ENCODE results near the gene CYS1.
"Not testable (repeated sequence)": the region's sequence is repeated elsewhere in the genome, so short reads cannot be mapped to it uniquely, and the experiment has no call there.

The CYS1 gene

DNA sequence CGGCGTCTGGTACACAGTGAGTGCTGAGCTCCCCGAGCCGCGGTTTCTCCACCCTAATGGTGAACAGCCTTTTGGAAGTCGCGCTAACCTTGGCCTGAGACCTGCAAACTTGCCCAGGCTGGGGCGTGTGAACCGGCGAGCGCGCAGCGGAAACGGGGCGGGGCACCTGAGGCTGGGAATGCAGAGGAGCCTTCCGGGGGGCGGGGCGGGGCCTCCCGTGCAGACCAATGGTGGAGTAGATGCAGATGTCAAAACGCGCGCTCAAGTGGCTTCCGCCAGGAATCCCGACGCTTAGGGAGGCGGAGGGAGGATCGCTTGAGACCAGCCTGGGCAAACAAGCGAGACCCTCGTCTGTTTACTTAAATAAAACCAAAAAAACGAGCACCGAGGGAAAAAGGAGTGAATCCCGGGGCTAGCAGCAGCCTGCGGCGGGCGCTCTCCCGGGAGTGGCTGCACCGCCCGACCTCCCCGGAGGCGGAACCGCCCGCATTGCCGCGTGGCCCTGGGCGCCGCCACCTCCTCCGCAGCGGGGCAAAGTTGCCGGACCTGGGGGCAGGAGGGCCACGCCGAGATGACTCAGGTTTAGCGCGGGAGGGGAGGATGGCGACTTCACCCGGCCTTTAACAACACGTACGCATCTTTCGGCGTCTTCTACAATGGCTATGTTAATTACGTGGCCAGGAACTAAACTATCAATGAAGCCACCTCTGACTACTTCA, 40.1 kb upstream of the CYS1 start:
- DNase-seq (ENCODE audit: low read depth, low spot score) = peak; percentile 96

GRCh38 chr2:10119601-10120157, 39.5 kb upstream of the CYS1 start:
- Histone ChIP-seq H3K27ac (ENCODE audit: low read length) (no peak overlapping the region), H3K4me3 (ENCODE audit: low read length) (no peak overlapping the region), H3K27me3 (ENCODE audit: control insufficient read depth, insufficient read depth, low read length) (no peaks in the 10 kb centered on the region), H3K36me3 (ENCODE audit: control insufficient read depth, insufficient read depth, low read length) (no peaks in the 10 kb centered on the region), H3K4me1 (ENCODE audit: control insufficient read depth, insufficient read depth, low read length) (no peaks in the 10 kb centered on the region; the same call in 1 of the 2 replicates), H3K9me3 (ENCODE audit: control insufficient read depth, insufficient read depth, low read length) (no peaks in the 10 kb centered on the region)
- WGBS (ENCODE audit: insufficient coverage, insufficient read length) = no CpG with 5 or more reads among the region's 14 CpGs
- DNase-seq (ENCODE audit: low read depth, low spot score) = no peak

More for the DNA sequence above, 40.1 kb upstream of the CYS1 start:
- no peaks in the 10 kb centered on the region for H3K9me3 ChIP-seq (ENCODE audit: control insufficient read depth, insufficient read depth, low read length)
- H3K4me1 ChIP-seq (ENCODE audit: control insufficient read depth, insufficient read depth, low read length) = no peaks in the 10 kb centered on the region; the same call in 1 of the 2 replicates
- peak overlapping the region; percentile 33; the same call in 1 of the 2 replicates for H3K4me3 ChIP-seq (ENCODE audit: low read length)
- no peaks in the 10 kb centered on the region for H3K27me3 ChIP-seq (ENCODE audit: control insufficient read depth, insufficient read depth, low read length)
- no CpG with 5 or more reads among the region's 60 CpGs for WGBS (ENCODE audit: insufficient coverage, insufficient read length)
- peaks cover 3% of the 10 kb centered on the region; the same call in 1 of the 2 replicates for H3K36me3 ChIP-seq (ENCODE audit: control insufficient read depth, insufficient read depth, low read length)
- no peak overlapping the region for H3K27ac ChIP-seq (ENCODE audit: low read length)

GRCh38 chr2:10119027-10119325, 38.8 kb upstream of the CYS1 start:
- Histone ChIP-seq H3K36me3 (ENCODE audit: control insufficient read depth, insufficient read depth, low read length) (no peaks in the 10 kb centered on the region), H3K4me1 (ENCODE audit: control insufficient read depth, insufficient read depth, low read length) (no peaks in the 10 kb centered on the region; the same call in 1 of the 2 replicates), H3K27me3 (ENCODE audit: control insufficient read depth, insufficient read depth, low read length) (no peaks in the 10 kb centered on the region), H3K9me3 (ENCODE audit: control insufficient read depth, insufficient read depth, low read length) (no peaks in the 10 kb centered on the region), H3K27ac (ENCODE audit: low read length) (no peak overlapping the region), H3K4me3 (ENCODE audit: low read length) (no peak overlapping the region)
- no CpG with 5 or more reads among the region's 3 CpGs for WGBS (ENCODE audit: insufficient coverage, insufficient read length)
- no peak for DNase-seq (ENCODE audit: low read depth, low spot score)

DNA sequence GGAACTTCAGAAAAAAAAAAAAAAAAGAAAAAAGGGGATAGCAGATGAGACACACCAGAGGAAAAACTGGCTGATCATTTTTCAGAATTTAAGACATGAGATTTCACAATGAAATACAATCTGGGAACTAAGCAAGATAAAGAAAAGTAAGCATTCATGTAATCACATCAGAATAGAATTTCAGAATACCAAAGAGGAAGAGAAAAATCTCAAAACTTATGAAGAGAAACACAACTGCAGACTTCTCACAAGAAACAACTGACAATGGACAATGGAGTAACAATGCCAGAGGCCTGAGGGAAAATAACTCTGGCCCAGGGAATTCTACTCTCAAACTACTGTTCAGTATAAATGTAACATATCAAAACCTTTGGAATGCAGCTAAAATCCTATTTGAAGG, 29.1 kb upstream of the CYS1 start:
- Histone ChIP-seq H3K36me3 (ENCODE audit: control insufficient read depth, insufficient read depth, low read length) (no peaks in the 10 kb centered on the region), H3K4me3 (ENCODE audit: low read length) (no peak overlapping the region), H3K4me1 (ENCODE audit: control insufficient read depth, insufficient read depth, low read length) (no peaks in the 10 kb centered on the region), H3K27ac (ENCODE audit: low read length) (no peak overlapping the region), H3K27me3 (ENCODE audit: control insufficient read depth, insufficient read depth, low read length) (no peaks in the 10 kb centered on the region), H3K9me3 (ENCODE audit: control insufficient read depth, insufficient read depth, low read length) (no peaks in the 10 kb centered on the region)
- DNase-seq (ENCODE audit: low read depth, low spot score) = no peak

DNA sequence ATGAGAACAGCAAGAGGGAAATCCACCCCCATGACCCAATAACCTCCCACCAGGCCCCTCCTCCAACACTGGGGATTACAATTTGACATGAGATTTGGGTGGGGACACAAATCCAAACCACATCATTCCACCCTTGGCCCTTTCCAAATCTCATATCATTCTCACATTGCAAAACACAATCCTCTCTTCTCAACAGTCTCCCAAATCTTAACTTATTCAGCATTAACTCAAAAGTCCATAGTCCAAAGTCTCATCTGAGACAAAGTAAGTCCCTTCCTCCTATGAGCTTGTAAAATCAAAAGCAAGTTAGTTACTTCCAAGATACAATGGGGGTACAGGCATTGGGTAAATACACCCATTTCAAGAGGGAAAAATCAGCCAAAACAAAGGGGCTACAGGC, 24.7 kb upstream of the CYS1 start:
- not testable (repeated sequence) for H3K4me1 ChIP-seq (ENCODE audit: control insufficient read depth, insufficient read depth, low read length); DNase-seq (ENCODE audit: low read depth, low spot score); H3K27me3 ChIP-seq (ENCODE audit: control insufficient read depth, insufficient read depth, low read length); H3K27ac ChIP-seq (ENCODE audit: low read length); H3K4me3 ChIP-seq (ENCODE audit: low read length); H3K36me3 ChIP-seq (ENCODE audit: control insufficient read depth, insufficient read depth, low read length); H3K9me3 ChIP-seq (ENCODE audit: control insufficient read depth, insufficient read depth, low read length)

DNA sequence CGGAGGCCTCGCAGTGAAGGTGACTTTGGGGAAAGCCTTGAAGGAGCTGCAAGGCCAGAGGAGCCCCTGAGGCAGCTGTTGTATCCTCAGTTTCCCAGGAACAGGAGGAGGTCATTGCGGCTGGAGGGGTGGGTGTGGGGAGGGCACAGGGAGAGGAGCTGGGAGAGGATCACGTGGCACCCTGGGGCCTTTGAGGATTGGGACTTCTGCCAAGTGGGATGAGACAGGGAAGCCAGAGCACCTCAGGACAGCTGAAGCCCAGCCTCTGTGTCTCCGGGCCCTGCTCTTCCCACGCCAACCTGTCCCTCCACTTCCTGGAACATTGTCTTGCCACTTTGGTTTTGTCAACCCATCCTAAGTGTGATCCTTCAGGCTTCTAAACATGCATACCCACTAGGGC, 23.0 kb upstream of the CYS1 start:
- Histone ChIP-seq H3K9me3 (ENCODE audit: control insufficient read depth, insufficient read depth, low read length) (no peaks in the 10 kb centered on the region; the same call in 1 of the 2 replicates), H3K27ac (ENCODE audit: low read length) (no peak overlapping the region), H3K27me3 (ENCODE audit: control insufficient read depth, insufficient read depth, low read length) (no peaks in the 10 kb centered on the region), H3K4me3 (ENCODE audit: low read length) (no peak overlapping the region), H3K36me3 (ENCODE audit: control insufficient read depth, insufficient read depth, low read length) (no peaks in the 10 kb centered on the region), H3K4me1 (ENCODE audit: control insufficient read depth, insufficient read depth, low read length) (no peaks in the 10 kb centered on the region)
- WGBS (ENCODE audit: insufficient coverage, insufficient read length) = no CpG with 5 or more reads among the region's 6 CpGs
- no peak for DNase-seq (ENCODE audit: low read depth, low spot score)

- no peak for DNase-seq (ENCODE audit: low read depth, low spot score)
- no peaks in the 10 kb centered on the region for H3K27me3 ChIP-seq (ENCODE audit: control insufficient read depth, insufficient read depth, low read length)
- H3K4me3 ChIP-seq (ENCODE audit: low read length) = no peak overlapping the region
- peaks cover 2% of the 10 kb centered on the region; the same call in 1 of the 2 replicates for H3K4me1 ChIP-seq (ENCODE audit: control insufficient read depth, insufficient read depth, low read length)
- H3K36me3 ChIP-seq (ENCODE audit: control insufficient read depth, insufficient read depth, low read length) = no peaks in the 10 kb centered on the region
- WGBS (ENCODE audit: insufficient coverage, insufficient read length) = no CpG with 5 or more reads among the region's 7 CpGs
- H3K9me3 ChIP-seq (ENCODE audit: control insufficient read depth, insufficient read depth, low read length) = no peaks in the 10 kb centered on the region; the same call in 1 of the 2 replicates
- H3K27ac ChIP-seq (ENCODE audit: low read length) = no peak overlapping the region
These were observed 21.3 kb upstream of the CYS1 start for GRCh38 chr2:10101491-10101890.

- no peaks in the 10 kb centered on the region; the same call in 1 of the 2 replicates for H3K9me3 ChIP-seq (ENCODE audit: control insufficient read depth, insufficient read depth, low read length)
- H3K27ac ChIP-seq (ENCODE audit: low read length) = no peak overlapping the region
- WGBS (ENCODE audit: insufficient coverage, insufficient read length) = no CpG with 5 or more reads among the region's 16 CpGs
- H3K4me3 ChIP-seq (ENCODE audit: low read length) = no peak overlapping the region
- DNase-seq (ENCODE audit: low read depth, low spot score) = no peak
- no peaks in the 10 kb centered on the region for H3K36me3 ChIP-seq (ENCODE audit: control insufficient read depth, insufficient read depth, low read length)
- H3K4me1 ChIP-seq (ENCODE audit: control insufficient read depth, insufficient read depth, low read length) = peaks cover 2% of the 10 kb centered on the region; the same call in 1 of the 2 replicates
- H3K27me3 ChIP-seq (ENCODE audit: control insufficient read depth, insufficient read depth, low read length) = no peaks in the 10 kb centered on the region
These were observed 17.3 kb upstream of the CYS1 start for GRCh38 chr2:10097352-10098148.

DNA sequence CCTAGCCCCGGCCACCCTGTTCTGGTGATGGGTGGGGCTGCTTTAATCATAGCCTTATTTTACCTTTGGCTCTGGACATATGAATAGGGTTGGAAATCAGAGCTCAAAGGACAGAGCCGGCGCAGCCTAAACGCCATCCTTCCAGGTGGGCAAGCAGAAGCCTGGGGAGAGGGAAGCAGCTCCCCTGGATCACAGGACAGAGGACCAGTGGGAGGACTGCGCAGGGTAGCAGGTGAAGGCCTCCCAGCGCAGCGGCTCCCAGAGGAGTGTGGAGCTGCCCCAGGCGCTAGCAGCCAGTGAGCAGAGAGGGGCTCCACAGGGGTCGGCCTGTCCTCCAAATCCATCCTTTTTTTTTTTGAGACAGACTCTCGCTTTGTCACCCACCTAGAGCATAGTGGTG, 16.4 kb upstream of the CYS1 start:
- Histone ChIP-seq H3K36me3 (ENCODE audit: control insufficient read depth, insufficient read depth, low read length) (no peaks in the 10 kb centered on the region), H3K4me1 (ENCODE audit: control insufficient read depth, insufficient read depth, low read length) (peaks cover 2% of the 10 kb centered on the region; the same call in 1 of the 2 replicates), H3K9me3 (ENCODE audit: control insufficient read depth, insufficient read depth, low read length) (no peaks in the 10 kb centered on the region; the same call in 1 of the 2 replicates), H3K27me3 (ENCODE audit: control insufficient read depth, insufficient read depth, low read length) (no peaks in the 10 kb centered on the region), H3K27ac (ENCODE audit: low read length) (no peak overlapping the region), H3K4me3 (ENCODE audit: low read length) (no peak overlapping the region)
- no CpG with 5 or more reads among the region's 10 CpGs for WGBS (ENCODE audit: insufficient coverage, insufficient read length)
- DNase-seq (ENCODE audit: low read depth, low spot score) = no peak

DNA sequence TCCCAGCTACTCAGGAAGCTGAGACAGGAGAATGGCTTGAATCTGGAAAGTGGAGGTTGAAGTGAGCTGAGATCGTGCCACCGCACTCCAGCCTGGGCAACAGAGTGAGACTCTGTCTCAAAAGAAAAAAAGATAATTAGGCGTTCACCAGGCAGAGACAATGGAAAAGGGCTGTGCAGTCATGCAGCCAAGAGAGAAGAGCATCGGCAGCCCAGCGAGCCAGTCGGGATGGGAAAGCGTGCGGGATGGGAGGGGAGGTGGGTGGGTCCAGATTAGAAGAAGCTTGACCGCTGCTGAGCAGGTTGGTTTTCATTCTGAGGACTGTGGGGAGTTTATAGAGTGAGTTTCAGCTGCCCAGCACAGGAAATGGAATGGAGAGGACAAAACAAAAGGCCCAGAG, 15.0 kb upstream of the CYS1 start:
- no peaks in the 10 kb centered on the region; the same call in 1 of the 2 replicates for H3K9me3 ChIP-seq (ENCODE audit: control insufficient read depth, insufficient read depth, low read length)
- H3K4me3 ChIP-seq (ENCODE audit: low read length) = no peak overlapping the region
- peaks cover 2% of the 10 kb centered on the region; the same call in 1 of the 2 replicates for H3K4me1 ChIP-seq (ENCODE audit: control insufficient read depth, insufficient read depth, low read length)
- H3K27ac ChIP-seq (ENCODE audit: low read length) = no peak overlapping the region
- no peaks in the 10 kb centered on the region for H3K27me3 ChIP-seq (ENCODE audit: control insufficient read depth, insufficient read depth, low read length)
- no CpG with 5 or more reads among the region's 9 CpGs for WGBS (ENCODE audit: insufficient coverage, insufficient read length)
- H3K36me3 ChIP-seq (ENCODE audit: control insufficient read depth, insufficient read depth, low read length) = no peaks in the 10 kb centered on the region
- DNase-seq (ENCODE audit: low read depth, low spot score) = no peak

Measured in iPS DF 6.9 (cell line).